Fibroblast of mammary gland (primary cell): ENCODE data around the gene DHRS4.
"Not testable (repeated sequence)": the region's sequence is repeated elsewhere in the genome, so short reads cannot be mapped to it uniquely, and the experiment has no call there.

Experiments
- DNase-seq: peaks from one replicate; pipeline ENCODE4 v3.0.0-alpha.2; 2010; ENCODE audit warnings: low read depth
- H3K4me3 ChIP-seq: 2 replicates; pipeline ENCODE4 v1.5.1; 2011; ENCODE audit warnings: low read depth, mild to moderate bottlenecking, low read length, moderate library complexity; ENCODE audit not compliant: control insufficient read depth
- CTCF ChIP-seq: conservative IDR thresholded peaks from 2 replicates; pipeline ENCODE4 v1.5.1; 2011; ENCODE audit warnings: low read depth, low read length, inconsistent platforms; ENCODE audit not compliant: control insufficient read depth, insufficient read depth

The DHRS4 gene

GRCh38 chr14:23950411-23951135 is 3.0 kb upstream of the DHRS4 start:
- TF ChIP-seq CTCF, result no peak
- H3K4me3 ChIP-seq, result no peak overlapping the region
- peak; percentile 44 for DNase-seq

DNA sequence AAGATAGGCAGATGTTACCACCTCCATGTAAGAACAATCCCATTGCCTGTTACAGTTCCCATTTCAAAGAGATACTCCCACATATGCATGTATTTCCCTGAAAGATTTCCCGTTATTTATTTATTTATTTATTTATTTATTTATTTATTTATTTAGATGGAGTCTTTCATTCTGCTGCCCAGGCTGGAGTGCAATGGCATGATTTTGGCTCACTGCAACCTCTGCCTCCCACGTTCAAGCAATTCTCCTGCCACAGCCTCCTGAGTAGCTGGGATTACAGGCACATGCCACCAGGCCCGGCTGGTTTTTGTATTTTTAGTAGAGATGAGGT is 2.5 kb upstream of the DHRS4 start:
- not testable (repeated sequence) for DNase-seq, H3K4me3 ChIP-seq

DNA sequence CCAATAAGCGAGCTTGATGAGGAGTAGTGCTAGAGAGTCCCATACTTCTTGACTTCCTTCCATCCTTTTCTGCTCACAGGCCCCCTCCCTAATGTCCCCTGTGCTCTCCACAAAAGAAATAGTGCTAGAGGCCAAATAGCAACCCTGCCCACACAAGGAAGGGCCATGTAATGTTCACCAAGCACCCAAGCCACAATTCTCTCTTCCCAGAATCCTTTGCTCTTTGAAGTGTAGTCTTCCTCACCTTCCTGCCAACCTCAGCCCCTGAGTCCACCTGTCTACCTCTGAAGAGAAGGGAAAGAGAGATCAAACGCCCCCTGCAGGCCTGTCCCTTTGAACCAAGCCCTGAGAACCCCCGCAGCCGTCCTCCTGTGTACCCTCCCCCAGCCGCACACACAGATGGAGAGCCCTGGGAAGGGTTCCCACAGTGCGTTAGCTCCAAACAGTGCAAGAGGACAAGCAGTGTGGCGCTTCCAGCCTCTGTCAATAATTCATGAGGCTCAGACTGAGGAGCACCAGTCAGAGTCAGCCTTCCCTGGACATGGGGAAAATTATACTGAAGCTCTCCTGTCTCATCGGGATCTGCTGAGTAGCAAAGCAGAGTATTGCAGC is 1.9 kb upstream of the DHRS4 start:
- H3K4me3 ChIP-seq, result no peak overlapping the region
- TF ChIP-seq CTCF, result no peak
- DNase-seq, result no peak

- peak overlapping the region; percentile 82 for H3K4me3 ChIP-seq
- not testable (repeated sequence) for DNase-seq
These were observed 480 bp upstream of the DHRS4 start for GRCh38 chr14:23953116-23953463.

DNA sequence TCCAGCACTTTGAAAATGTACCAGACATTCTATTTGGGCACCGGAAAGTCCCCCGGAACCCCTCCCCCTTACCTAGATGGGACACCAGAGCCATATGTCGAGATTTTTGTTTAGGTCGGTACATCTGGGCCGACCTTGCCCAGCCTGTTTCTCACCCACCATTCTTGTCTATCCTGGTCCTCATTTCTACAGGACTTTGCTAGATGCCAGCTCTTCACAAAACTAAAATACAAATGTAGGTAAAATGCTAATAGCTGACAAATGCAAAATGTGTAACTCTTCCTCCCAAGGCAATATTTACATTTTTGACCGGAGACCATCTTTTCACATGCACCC is 677 bp downstream of the DHRS4 start:
- not testable (repeated sequence) for DNase-seq
- H3K4me3 ChIP-seq, result peak overlapping the region; percentile 82

DNA sequence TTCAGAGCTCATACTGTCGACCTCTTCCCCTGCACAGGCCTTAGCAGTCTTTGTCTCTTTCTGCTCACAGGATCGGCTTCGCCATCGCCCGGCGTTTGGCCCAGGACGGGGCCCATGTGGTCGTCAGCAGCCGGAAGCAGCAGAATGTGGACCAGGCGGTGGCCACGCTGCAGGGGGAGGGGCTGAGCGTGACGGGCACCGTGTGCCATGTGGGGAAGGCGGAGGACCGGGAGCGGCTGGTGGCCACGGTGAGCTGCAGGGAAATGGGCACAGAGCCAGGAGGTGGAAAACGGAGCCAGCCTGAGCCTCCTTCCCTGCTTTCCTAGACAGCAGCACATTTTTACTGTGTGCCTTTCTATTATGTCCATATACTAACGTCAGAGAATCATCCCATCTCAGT is 1.4 kb downstream of the DHRS4 start:
- not testable (repeated sequence) for DNase-seq, H3K4me3 ChIP-seq

DNA sequence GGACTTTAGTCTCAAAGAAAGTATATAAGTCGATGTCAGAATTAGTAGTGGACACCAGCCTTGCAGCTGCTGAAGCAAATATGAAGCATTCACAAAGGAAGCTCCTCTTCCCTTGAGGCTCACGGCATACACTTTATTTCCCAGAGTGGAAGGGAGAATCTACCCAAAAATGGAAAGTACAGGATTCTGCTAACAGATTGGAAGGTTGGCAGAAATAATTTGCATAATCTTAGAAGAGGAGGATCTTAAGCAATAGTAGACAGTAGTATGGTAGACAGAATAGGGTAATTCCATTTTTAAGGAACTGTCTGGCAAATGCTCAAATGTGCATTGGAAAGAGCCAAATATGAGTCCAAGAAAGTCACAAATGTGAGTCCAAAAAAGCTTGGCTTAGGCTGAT is 2.2 kb downstream of the DHRS4 start:
- DNase-seq, H3K4me3 ChIP-seq: not testable (repeated sequence)

DNA sequence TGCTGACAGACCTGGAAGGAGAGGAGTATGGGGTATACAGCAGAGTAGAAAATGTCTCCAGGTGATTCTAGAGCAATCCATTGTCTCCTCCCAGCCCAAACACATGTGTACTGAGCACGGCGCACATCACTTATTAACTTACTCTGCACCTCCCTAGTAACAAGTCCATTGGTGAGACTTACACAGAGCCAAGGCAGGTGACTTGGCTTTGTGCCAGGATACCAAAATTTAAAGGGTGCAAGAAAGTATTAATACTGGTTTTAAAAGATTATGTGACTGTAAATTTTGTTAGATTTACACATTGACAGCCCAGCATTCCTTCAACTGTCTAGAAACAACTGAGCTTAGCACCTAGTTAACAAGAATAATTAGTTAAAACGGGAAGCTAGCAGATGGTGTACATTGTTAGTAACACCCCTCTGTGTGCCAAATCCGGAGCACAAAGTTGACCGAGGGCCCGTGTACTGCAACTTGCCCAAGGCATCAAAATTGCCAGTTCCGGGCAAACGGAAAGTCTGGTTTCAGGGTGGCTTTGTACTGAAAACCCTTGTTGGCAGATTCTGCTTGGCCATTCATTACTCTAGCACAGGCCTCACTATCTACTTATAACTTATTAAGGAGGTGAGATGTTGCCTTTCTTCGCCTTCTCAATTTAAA is 4.5 kb downstream of the DHRS4 start:
- not testable (repeated sequence) for DNase-seq, H3K4me3 ChIP-seq

- DNase-seq, H3K4me3 ChIP-seq: not testable (repeated sequence)
These were observed 7.3 kb downstream of the DHRS4 start for GRCh38 chr14:23960899-23961298.

DNA sequence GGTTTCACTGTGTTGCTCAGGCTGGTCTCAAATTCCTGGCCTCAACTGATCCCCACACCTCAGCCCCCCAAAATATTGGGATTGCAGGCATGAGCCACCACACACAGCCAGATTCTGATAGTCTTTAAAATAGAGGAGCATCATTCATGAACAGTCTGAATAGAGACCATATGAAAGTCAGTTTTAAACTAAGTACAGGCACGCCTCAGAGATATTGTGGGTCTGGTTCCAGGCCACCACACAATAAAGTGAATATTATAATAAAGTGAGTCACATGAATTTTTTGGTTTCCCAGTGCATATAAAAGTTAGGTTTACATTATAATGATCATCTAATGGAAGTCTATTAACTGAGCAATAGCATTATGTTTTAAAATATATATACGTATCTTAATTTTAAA is 8.1 kb downstream of the DHRS4 start:
- not testable (repeated sequence) for DNase-seq, H3K4me3 ChIP-seq

DNA sequence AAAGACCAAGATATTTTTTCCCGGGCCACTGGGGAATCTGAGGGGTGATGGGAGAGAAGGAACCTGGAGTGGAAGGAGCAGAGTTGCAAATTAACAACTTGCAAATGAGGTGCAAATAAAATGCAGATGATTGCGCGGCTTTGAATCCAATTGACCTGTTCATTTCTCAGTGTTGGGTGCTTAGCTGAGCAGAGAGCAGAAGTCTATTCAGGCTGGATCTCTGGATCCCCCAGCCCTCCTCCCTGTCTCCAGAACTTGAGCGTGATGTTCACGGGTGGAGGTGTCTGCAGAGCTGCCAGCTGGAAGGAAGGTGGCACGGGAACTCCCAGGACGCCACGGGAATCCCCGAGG is 15.5 kb downstream of the DHRS4 start:
- not testable (repeated sequence) for H3K4me3 ChIP-seq

DNA sequence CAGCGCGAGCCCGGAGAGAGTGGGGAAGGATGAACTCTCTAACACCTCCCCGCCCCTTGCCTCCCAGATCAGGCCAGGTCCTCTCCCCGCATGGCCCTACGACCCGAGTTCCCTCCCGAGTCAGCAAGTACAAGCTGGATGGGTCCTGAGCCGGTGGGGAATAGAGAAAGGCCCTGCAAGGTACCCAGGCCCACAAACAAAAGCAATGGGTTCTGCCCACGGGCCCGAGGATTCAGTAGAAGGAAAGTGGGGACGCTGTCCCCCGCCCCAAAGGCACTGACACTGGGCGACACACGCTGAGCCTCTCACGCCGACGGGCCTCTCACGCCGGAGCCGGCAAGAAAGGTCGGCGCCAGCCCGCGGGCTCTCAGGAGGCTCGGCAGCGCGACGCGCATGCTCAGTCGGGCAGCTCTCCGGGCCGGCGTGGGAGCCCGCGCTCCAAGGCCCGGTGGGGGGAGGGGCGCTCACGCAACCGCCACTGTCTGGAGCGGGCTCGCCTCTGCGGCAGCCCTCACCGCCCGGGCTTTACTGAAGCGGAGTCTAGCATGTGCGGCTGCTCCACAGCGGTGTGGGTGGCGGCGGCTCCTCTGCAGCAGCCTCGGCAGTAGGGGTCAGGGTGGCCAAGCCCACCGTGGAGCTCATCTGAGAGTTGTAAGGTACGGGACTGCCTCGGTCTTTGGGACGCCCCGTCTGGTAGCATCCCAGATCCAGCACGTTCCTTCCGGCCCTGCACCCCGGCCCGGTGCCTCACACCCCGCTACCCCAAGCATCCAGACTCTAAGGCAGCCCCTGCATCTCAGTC is 16.1 kb downstream of the DHRS4 start:
- not testable (repeated sequence) for DNase-seq
- H3K4me3 ChIP-seq, result peak overlapping the region; percentile 27

More for the DNA sequence above, 15.5 kb downstream of the DHRS4 start:
- not testable (repeated sequence) for DNase-seq

DNA sequence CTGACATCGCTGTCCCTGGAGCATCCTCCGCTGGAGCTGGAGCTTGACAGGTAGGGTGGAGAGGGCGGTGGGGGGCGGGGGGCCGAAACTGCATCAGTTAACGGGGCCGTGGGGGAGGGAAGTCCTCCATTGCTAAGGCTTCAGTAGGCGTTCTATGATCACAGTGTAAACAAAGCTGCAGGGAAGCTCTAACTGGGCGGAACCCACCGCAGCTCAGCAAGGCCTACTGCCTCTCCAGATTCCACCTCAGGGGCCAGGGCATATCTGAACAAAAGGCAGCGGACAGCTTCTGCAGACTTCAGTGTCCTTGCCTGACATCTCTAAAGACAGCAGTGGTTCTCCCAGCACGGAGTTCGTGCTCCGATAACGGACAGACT is 16.7 kb downstream of the DHRS4 start:
- DNase-seq, H3K4me3 ChIP-seq: not testable (repeated sequence)

DNA sequence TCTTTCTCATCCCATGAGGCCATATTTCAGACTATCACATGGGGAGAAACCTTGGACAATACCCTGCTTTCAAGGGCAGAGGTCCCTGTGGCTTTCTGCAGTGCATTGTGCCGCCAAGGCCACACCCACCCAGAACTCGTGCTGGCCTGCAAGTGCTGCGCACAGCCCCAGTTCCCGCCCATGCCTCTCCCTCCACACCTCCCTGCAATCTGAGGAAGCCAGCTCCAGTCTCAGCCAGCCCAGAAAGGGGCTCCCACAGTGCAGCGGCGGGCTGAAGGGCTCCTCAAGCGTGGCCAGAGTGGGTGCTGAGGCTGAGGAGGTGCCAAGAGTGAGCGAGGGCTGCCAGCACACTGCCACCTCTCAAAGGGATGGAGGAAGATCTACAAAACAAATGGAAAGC is 19.6 kb downstream of the DHRS4 start:
- not testable (repeated sequence) for DNase-seq, H3K4me3 ChIP-seq

GRCh38 chr14:23974041-23974440 is 20.5 kb downstream of the DHRS4 start:
- not testable (repeated sequence) for DNase-seq, H3K4me3 ChIP-seq

- not testable (repeated sequence) for DNase-seq, H3K4me3 ChIP-seq
These were observed 23.6 kb downstream of the DHRS4 start for GRCh38 chr14:23977208-23977607.
